Measurements from ENCODE around the gene SYT13. TPM values are rescaled to one million over a fixed set of nuclear protein-coding genes. Genes with fewer than 3 reads are reported as not detected.

Gene SYT13
- total RNA-seq, 1 experiment from 2014 or later = 1.4 TPM

GRCh38 chr11:45279645-45280044 lies 6.5 kb downstream of the SYT13 start:
- TF ChIP-seq TCF7L2 (IDR thresholded peaks at IDR 0.05; ENCODE audit: borderline replicate concordance, extremely low read depth, insufficient read depth, insufficient read length) (no peak), REST (IDR thresholded peaks at IDR 0.05; ENCODE audit: low read depth) (no peak), EGR1 (IDR thresholded peaks at IDR 0.05; ENCODE audit: low read depth) (no peak), EZH2 (IDR thresholded peaks at IDR 0.05) (no peak), ZBTB33 (IDR thresholded peaks at IDR 0.05; ENCODE audit: extremely low read depth, insufficient replicate concordance, low read length) (no peak), CTCF (IDR thresholded peaks at IDR 0.05 in 2 of 3, conservative IDR thresholded peaks at IDR 0.05 in 1 of 3; ENCODE audit: borderline replicate concordance in 1 of 3, insufficient read depth in 1 of 3, low read depth in 2 of 3, low read length in 2 of 3) (no peak), EZH2phosphoT487 (IDR thresholded peaks at IDR 0.05; ENCODE audit: borderline replicate concordance) (no peak), SIN3A (IDR thresholded peaks at IDR 0.05; ENCODE audit: low read depth) (no peak), POLR2A (IDR thresholded peaks at IDR 0.05; ENCODE audit: borderline replicate concordance, extremely low read depth, insufficient read depth, insufficient read length) (no peak), RAD21 (IDR thresholded peaks at IDR 0.05; ENCODE audit: low read depth) (no peak), SP1 (IDR thresholded peaks at IDR 0.05; ENCODE audit: low read depth) (no peak), MAX (IDR thresholded peaks at IDR 0.05) (no peak), YY1 (IDR thresholded peaks at IDR 0.05; ENCODE audit: extremely low read depth, insufficient replicate concordance, low read depth, low read length) (no peak), ZNF274 (IDR thresholded peaks at IDR 0.05; ENCODE audit: low read depth, low read length) (no peak), POLR2AphosphoS5 (IDR thresholded peaks at IDR 0.05; ENCODE audit: low read depth, low read length) (no peak), ATF3 (IDR thresholded peaks at IDR 0.05) (no peak)
- H2AFZ ChIP-seq (ENCODE audit: low read depth, low read length, poor library complexity, severe bottlenecking) = no peak overlapping the region
- H3K27ac ChIP-seq (ENCODE audit: low read depth, low read length) = no peak overlapping the region
- no TSS peak for BruUV-seq (replicated peaks)
- H3K9me3 ChIP-seq (ENCODE audit: control insufficient read depth in 1 of 2, insufficient read depth in 1 of 2, low read depth in 1 of 2, low read length in 2 of 2) = 0 out of 4 replicates have a peak, but pooled peaks cover 0 to 3% of the 10 kb centered on the region in 2 experiments
- H3K4me1 ChIP-seq (ENCODE audit: control insufficient read depth in 1 of 2, insufficient read depth in 2 of 2, low read length in 2 of 2) = peaks cover 9 to 19% of the 10 kb centered on the region in 2 experiments
- CTCF ChIA-PET = no interaction called here
- no peaks in the 10 kb centered on the region for H3K36me3 ChIP-seq (ENCODE audit: control insufficient read depth in 1 of 2, insufficient read depth in 2 of 2, low read length in 2 of 2)
- intact Hi-C loops (cut with micrococcal nuclease) = no loop called here
- no peak overlapping the region for H3K4me2 ChIP-seq (ENCODE audit: low read length)
- no peaks in the 10 kb centered on the region for H3K9me2 ChIP-seq (ENCODE audit: insufficient read depth)
- DNase-seq (ENCODE audit: low read depth, low spot score) = no peak
- RAD21 ChIA-PET (ENCODE audit: low non-redundant PET in 1 of 2, low total read pairs in 2 of 2, uncharacterized antibody in 2 of 2, unreplicated experiment in 2 of 2) = no interaction called here
- POLR2A ChIA-PET = no interaction called here
- H4K20me1 ChIP-seq (ENCODE audit: insufficient read depth) = no peaks in the 10 kb centered on the region
- H3K79me2 ChIP-seq (ENCODE audit: insufficient read depth, low read length) = no peaks in the 10 kb centered on the region
- no peak overlapping the region for H3K4me3 ChIP-seq (replicated peaks in 1 of 2; ENCODE audit: low read depth in 1 of 2, low read length in 2 of 2)
- H3K27me3 ChIP-seq (ENCODE audit: insufficient read depth, low read length) = no peaks in the 10 kb centered on the region
- H3K9ac ChIP-seq (ENCODE audit: low read length) = no peak overlapping the region
- ATAC-seq = no peak
